ENCODE data around the gene IL16. TPM values are rescaled to one million over a fixed set of nuclear protein-coding genes. Genes with fewer than 3 reads are reported as not detected.

The IL16 gene
- total RNA-seq, 1 experiment from 2014 or later: 0.81 TPM

DNA sequence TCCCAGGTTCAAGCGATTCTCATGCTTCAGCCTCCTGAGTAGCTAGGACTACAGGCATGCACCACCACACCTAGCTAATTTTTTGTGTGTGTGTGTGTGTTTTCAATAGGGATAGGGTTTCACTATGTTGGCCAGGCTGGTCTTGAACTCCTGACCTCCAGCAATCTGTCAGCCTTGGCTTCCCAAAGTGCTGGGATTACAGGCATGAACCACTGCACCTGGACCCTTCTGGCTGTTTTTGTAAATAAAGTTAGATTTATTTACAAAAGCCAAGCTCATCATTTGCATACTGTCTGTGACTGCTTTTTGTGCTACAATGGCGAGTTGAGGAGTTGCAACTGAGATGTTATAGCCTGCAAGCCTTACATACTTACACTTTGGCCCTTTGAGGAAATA is 28.6 kb upstream of the IL16 start:
- H2AFZ ChIP-seq (ENCODE audit: low read depth, low read length, poor library complexity, severe bottlenecking): no peak overlapping the region
- H3K4me3 ChIP-seq (replicated peaks in 1 of 2; ENCODE audit: low read depth in 1 of 2, low read length in 2 of 2): no peak overlapping the region
- CTCF ChIA-PET: no interaction called here
- TF ChIP-seq CBX3 (IDR thresholded peaks at IDR 0.05; ENCODE audit: low read depth): no peak
- no peak for TF ChIP-seq JUND (IDR thresholded peaks at IDR 0.05)
- TF ChIP-seq, protein P1, sequence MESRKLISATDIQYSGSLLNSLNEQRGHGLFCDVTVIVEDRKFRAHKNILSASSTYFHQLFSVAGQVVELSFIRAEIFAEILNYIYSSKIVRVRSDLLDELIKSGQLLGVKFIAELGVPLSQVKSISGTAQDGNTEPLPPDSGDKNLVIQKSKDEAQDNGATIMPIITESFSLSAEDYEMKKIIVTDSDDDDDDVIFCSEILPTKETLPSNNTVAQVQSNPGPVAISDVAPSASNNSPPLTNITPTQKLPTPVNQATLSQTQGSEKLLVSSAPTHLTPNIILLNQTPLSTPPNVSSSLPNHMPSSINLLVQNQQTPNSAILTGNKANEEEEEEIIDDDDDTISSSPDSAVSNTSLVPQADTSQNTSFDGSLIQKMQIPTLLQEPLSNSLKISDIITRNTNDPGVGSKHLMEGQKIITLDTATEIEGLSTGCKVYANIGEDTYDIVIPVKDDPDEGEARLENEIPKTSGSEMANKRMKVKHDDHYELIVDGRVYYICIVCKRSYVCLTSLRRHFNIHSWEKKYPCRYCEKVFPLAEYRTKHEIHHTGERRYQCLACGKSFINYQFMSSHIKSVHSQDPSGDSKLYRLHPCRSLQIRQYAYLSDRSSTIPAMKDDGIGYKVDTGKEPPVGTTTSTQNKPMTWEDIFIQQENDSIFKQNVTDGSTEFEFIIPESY (IDR thresholded peaks at IDR 0.05; ENCODE audit: extremely low read depth, insufficient replicate concordance, low read length): no peak
- TF ChIP-seq, protein P2, sequence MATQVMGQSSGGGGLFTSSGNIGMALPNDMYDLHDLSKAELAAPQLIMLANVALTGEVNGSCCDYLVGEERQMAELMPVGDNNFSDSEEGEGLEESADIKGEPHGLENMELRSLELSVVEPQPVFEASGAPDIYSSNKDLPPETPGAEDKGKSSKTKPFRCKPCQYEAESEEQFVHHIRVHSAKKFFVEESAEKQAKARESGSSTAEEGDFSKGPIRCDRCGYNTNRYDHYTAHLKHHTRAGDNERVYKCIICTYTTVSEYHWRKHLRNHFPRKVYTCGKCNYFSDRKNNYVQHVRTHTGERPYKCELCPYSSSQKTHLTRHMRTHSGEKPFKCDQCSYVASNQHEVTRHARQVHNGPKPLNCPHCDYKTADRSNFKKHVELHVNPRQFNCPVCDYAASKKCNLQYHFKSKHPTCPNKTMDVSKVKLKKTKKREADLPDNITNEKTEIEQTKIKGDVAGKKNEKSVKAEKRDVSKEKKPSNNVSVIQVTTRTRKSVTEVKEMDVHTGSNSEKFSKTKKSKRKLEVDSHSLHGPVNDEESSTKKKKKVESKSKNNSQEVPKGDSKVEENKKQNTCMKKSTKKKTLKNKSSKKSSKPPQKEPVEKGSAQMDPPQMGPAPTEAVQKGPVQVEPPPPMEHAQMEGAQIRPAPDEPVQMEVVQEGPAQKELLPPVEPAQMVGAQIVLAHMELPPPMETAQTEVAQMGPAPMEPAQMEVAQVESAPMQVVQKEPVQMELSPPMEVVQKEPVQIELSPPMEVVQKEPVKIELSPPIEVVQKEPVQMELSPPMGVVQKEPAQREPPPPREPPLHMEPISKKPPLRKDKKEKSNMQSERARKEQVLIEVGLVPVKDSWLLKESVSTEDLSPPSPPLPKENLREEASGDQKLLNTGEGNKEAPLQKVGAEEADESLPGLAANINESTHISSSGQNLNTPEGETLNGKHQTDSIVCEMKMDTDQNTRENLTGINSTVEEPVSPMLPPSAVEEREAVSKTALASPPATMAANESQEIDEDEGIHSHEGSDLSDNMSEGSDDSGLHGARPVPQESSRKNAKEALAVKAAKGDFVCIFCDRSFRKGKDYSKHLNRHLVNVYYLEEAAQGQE (IDR thresholded peaks at IDR 0.05; ENCODE audit: low read depth): no peak
- no peak for TF ChIP-seq POLR2AphosphoS5 (IDR thresholded peaks at IDR 0.05; ENCODE audit: low read depth, low read length)
- TF ChIP-seq POLR2A (IDR thresholded peaks at IDR 0.05; ENCODE audit: borderline replicate concordance, extremely low read depth, insufficient read depth, insufficient read length): no peak
- TF ChIP-seq TCF7L2 (IDR thresholded peaks at IDR 0.05; ENCODE audit: borderline replicate concordance, extremely low read depth, insufficient read depth, insufficient read length): no peak
- TF ChIP-seq EZH2phosphoT487 (IDR thresholded peaks at IDR 0.05; ENCODE audit: borderline replicate concordance): no peak
- no peak for TF ChIP-seq EGR1 (IDR thresholded peaks at IDR 0.05; ENCODE audit: low read depth)
- TF ChIP-seq CEBPB (IDR thresholded peaks at IDR 0.05; ENCODE audit: low read depth): no peak
- no peak for TF ChIP-seq SP1 (IDR thresholded peaks at IDR 0.05; ENCODE audit: low read depth)
- TF ChIP-seq ELF1 (IDR thresholded peaks at IDR 0.05; ENCODE audit: borderline replicate concordance, low read depth): no peak
- TF ChIP-seq EZH2 (IDR thresholded peaks at IDR 0.05): no peak
- no peak for TF ChIP-seq FOSL1 (IDR thresholded peaks at IDR 0.05; ENCODE audit: low read depth)
- TF ChIP-seq, protein P3, sequence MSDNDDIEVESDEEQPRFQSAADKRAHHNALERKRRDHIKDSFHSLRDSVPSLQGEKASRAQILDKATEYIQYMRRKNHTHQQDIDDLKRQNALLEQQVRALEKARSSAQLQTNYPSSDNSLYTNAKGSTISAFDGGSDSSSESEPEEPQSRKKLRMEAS (IDR thresholded peaks at IDR 0.05): no peak
- no peak for TF ChIP-seq RAD21 (IDR thresholded peaks at IDR 0.05; ENCODE audit: low read depth)
- no peak for TF ChIP-seq SRF (IDR thresholded peaks at IDR 0.05; ENCODE audit: low read depth)
- TF ChIP-seq, protein P4, sequence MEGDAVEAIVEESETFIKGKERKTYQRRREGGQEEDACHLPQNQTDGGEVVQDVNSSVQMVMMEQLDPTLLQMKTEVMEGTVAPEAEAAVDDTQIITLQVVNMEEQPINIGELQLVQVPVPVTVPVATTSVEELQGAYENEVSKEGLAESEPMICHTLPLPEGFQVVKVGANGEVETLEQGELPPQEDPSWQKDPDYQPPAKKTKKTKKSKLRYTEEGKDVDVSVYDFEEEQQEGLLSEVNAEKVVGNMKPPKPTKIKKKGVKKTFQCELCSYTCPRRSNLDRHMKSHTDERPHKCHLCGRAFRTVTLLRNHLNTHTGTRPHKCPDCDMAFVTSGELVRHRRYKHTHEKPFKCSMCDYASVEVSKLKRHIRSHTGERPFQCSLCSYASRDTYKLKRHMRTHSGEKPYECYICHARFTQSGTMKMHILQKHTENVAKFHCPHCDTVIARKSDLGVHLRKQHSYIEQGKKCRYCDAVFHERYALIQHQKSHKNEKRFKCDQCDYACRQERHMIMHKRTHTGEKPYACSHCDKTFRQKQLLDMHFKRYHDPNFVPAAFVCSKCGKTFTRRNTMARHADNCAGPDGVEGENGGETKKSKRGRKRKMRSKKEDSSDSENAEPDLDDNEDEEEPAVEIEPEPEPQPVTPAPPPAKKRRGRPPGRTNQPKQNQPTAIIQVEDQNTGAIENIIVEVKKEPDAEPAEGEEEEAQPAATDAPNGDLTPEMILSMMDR (IDR thresholded peaks at IDR 0.05 in 2 of 3, conservative IDR thresholded peaks at IDR 0.05 in 1 of 3; ENCODE audit: borderline replicate concordance in 1 of 3, insufficient read depth in 1 of 3, low read depth in 2 of 3, low read length in 2 of 3): no peak
- no peak for TF ChIP-seq SIN3A (IDR thresholded peaks at IDR 0.05; ENCODE audit: low read depth)
- no peak for ATAC-seq
- H3K27ac ChIP-seq (ENCODE audit: low read depth, low read length): no peak overlapping the region
- no TSS peak for BruUV-seq (replicated peaks)
- intact Hi-C loops (cut with micrococcal nuclease): no loop called here
- POLR2A ChIA-PET: interaction anchor here (0.7 kb wide), 1 partner anchor 158 kb away, joined by 3 read pairs; no protein-coding TSS in a partner anchor
- DNase-seq (ENCODE audit: low read depth, low spot score): no peak
- H3K4me2 ChIP-seq (ENCODE audit: low read length): no peak overlapping the region
- H3K27me3 ChIP-seq (ENCODE audit: insufficient read depth, low read length): peaks cover 28% of the 10 kb centered on the region
- H3K9ac ChIP-seq (ENCODE audit: low read length): no peak overlapping the region
- no peaks in the 10 kb centered on the region for H3K36me3 ChIP-seq (ENCODE audit: control insufficient read depth in 1 of 2, insufficient read depth in 2 of 2, low read length in 2 of 2)
- H3K9me2 ChIP-seq (ENCODE audit: insufficient read depth): no peaks in the 10 kb centered on the region
- no peaks in the 10 kb centered on the region for H3K79me2 ChIP-seq (ENCODE audit: insufficient read depth, low read length)
- RAD21 ChIA-PET (ENCODE audit: low non-redundant PET in 1 of 2, low total read pairs in 2 of 2, uncharacterized antibody in 2 of 2, unreplicated experiment in 2 of 2): interaction anchor here in 1 of 2 experiments (0.6 kb wide), 1 partner anchor 61 kb away, joined by 3 read pairs; no protein-coding TSS in a partner anchor
- H3K4me1 ChIP-seq (ENCODE audit: control insufficient read depth in 1 of 2, insufficient read depth in 2 of 2, low read length in 2 of 2): no peaks in the 10 kb centered on the region
- no peaks in the 10 kb centered on the region for H3K9me3 ChIP-seq (ENCODE audit: control insufficient read depth in 1 of 2, insufficient read depth in 1 of 2, low read depth in 1 of 2, low read length in 2 of 2)
- no peaks in the 10 kb centered on the region for H4K20me1 ChIP-seq (ENCODE audit: insufficient read depth)

Data from HCT116 (cell line).